ENCODE data around the gene GJB2. TPM values are rescaled to one million over a fixed set of nuclear protein-coding genes. Genes with fewer than 3 reads are reported as not detected.

GJB2 gene
- total and polyA plus RNA-seq, 2 experiments from 2014 or later = not detected

- no peak for TF ChIP-seq ETS1 (IDR thresholded peaks at IDR 0.05)
- no peak for TF ChIP-seq CREB1 (CRISPR knock-in tag; IDR thresholded peaks at IDR 0.05; ENCODE audit: low read depth)
- TF ChIP-seq NANOG (IDR thresholded peaks at IDR 0.05; ENCODE audit: borderline replicate concordance) = no peak
- no peak for TF ChIP-seq REST (IDR thresholded peaks at IDR 0.05; ENCODE audit: unreplicated experiment)
- no peak for TF ChIP-seq POLR2AphosphoS5 (IDR thresholded peaks at IDR 0.05; ENCODE audit: low read depth)
- TF ChIP-seq ZNF331 (CRISPR knock-in tag; IDR thresholded peaks at IDR 0.05; ENCODE audit: low read depth) = no peak
These were observed 24.4 kb upstream of the GJB2 start (continued) for GRCh38 chr13:20217168-20217567.

GRCh38 chr13:20209948-20210347 lies 17.2 kb upstream of the GJB2 start:
- H2AFZ ChIP-seq = 0 out of 2 replicates have a peak overlapping the region, but pooled peaks have one; percentile 28
- no peak overlapping the region for H3K4me3 Mint-ChIP-seq
- TF ChIP-seq STAT1 (IDR thresholded peaks at IDR 0.05; ENCODE audit: unreplicated experiment) (no peak), EZH2phosphoT487 (IDR thresholded peaks at IDR 0.05; ENCODE audit: unreplicated experiment) (no peak), JUNB (IDR thresholded peaks at IDR 0.05; ENCODE audit: unreplicated experiment) (no peak), CTCF (conservative IDR thresholded peaks at IDR 0.05; ENCODE audit: low read depth in 2 of 2) (no peak), ZNF462 (CRISPR knock-in tag; IDR thresholded peaks at IDR 0.05) (no peak), NANOG (IDR thresholded peaks at IDR 0.05; ENCODE audit: borderline replicate concordance) (no peak), CREB1 (CRISPR knock-in tag; IDR thresholded peaks at IDR 0.05; ENCODE audit: low read depth) (no peak)

More at GRCh38 chr13:20209948-20210347, 17.2 kb upstream of the GJB2 start:
- H3K27me3 ChIP-seq (ENCODE audit: insufficient read depth) = no peaks in the 10 kb centered on the region
- no peaks in the 10 kb centered on the region for H3F3A ChIP-seq (replicated peaks; ENCODE audit: low read depth)
- Mint-ChIP-seq H3K27me3 (ENCODE audit: insufficient read depth, low read depth, poor library complexity) (peaks cover 11% of the 10 kb centered on the region), H3K9me3 (no peaks in the 10 kb centered on the region; the same call in 2 of the 3 replicates), H3K4me1 (peaks cover 6% of the 10 kb centered on the region; the same call in 2 of the 3 replicates), H3K36me3 (ENCODE audit: low read depth) (no peaks in the 10 kb centered on the region), H3K27ac (no peak overlapping the region)
- H3K27ac ChIP-seq (ENCODE audit: low read depth) = no peak overlapping the region
- peaks cover 4% of the 10 kb centered on the region; the same call in 1 of the 2 replicates for H3K9me2 ChIP-seq (ENCODE audit: insufficient read depth)
- H3K4me3 ChIP-seq = no peak overlapping the region
- no peaks in the 10 kb centered on the region for H3K4me1 ChIP-seq (ENCODE audit: insufficient read depth)
- no peak overlapping the region for H3K4me2 ChIP-seq
- ATAC-seq = no peak
- no peaks in the 10 kb centered on the region for H3K79me2 ChIP-seq (replicated peaks; ENCODE audit: insufficient read depth)
- no peaks in the 10 kb centered on the region for H4K20me1 ChIP-seq (replicated peaks; ENCODE audit: insufficient read depth)
- no peak for DNase-seq (ENCODE audit: low spot score)
- H3K36me3 ChIP-seq (ENCODE audit: insufficient read depth) = no peaks in the 10 kb centered on the region
